Measurements from ENCODE around the gene DLL4.
"Not testable (repeated sequence)": the region's sequence is repeated elsewhere in the genome, so short reads cannot be mapped to it uniquely, and the experiment has no call there.

Gene DLL4

GRCh38 chr15:40958723-40959122, 29.6 kb downstream of the DLL4 start:
- no peak for DNase-seq (ENCODE audit: low read depth in 2 of 2)

- DNase-seq (ENCODE audit: low read depth in 2 of 2): no peak
These were observed 30.4 kb downstream of the DLL4 start for GRCh38 chr15:40959331-40960141.

- DNase-seq (ENCODE audit: low read depth in 2 of 2): no peak
These were observed 31.2 kb downstream of the DLL4 start for GRCh38 chr15:40960151-40960885.

- no peak for DNase-seq (ENCODE audit: low read depth in 2 of 2)
These were observed 31.8 kb downstream of the DLL4 start for GRCh38 chr15:40960925-40961324.

GRCh38 chr15:40961740-40962139, 32.6 kb downstream of the DLL4 start:
- DNase-seq (ENCODE audit: low read depth in 2 of 2): not testable (repeated sequence)

GRCh38 chr15:40962317-40962716, 33.2 kb downstream of the DLL4 start:
- not testable (repeated sequence) for DNase-seq (ENCODE audit: low read depth in 2 of 2)

- DNase-seq (ENCODE audit: low read depth in 2 of 2): no peak
These were observed 34.1 kb downstream of the DLL4 start for GRCh38 chr15:40963201-40963600.

- DNase-seq (ENCODE audit: low read depth in 2 of 2): no peak
These were observed 34.9 kb downstream of the DLL4 start for GRCh38 chr15:40964006-40964405.

- no peak for DNase-seq (ENCODE audit: low read depth in 2 of 2)
These were observed 35.5 kb downstream of the DLL4 start for GRCh38 chr15:40964634-40965033.

GRCh38 chr15:40968290-40969085, 39.3 kb downstream of the DLL4 start:
- no peak for DNase-seq (ENCODE audit: low read depth in 2 of 2)

- no peak for DNase-seq (ENCODE audit: low read depth in 2 of 2)
These were observed 40.2 kb downstream of the DLL4 start for GRCh38 chr15:40969363-40969762.

- no peak for DNase-seq (ENCODE audit: low read depth in 2 of 2)
These were observed 45.7 kb downstream of the DLL4 start for GRCh38 chr15:40974879-40975278.

- DNase-seq (ENCODE audit: low read depth in 2 of 2): no peak
These were observed 47.7 kb downstream of the DLL4 start for GRCh38 chr15:40976819-40977218.

GRCh38 chr15:40978141-40978540, 49.0 kb downstream of the DLL4 start:
- no peak for DNase-seq (ENCODE audit: low read depth in 2 of 2)

GRCh38 chr15:40978562-40978961, 49.4 kb downstream of the DLL4 start:
- no peak for DNase-seq (ENCODE audit: low read depth in 2 of 2)

- DNase-seq (ENCODE audit: low read depth in 2 of 2): no peak
These were observed 52.0 kb downstream of the DLL4 start for GRCh38 chr15:40981186-40981585.

GRCh38 chr15:40982855-40983254, 53.7 kb downstream of the DLL4 start:
- DNase-seq (ENCODE audit: low read depth in 2 of 2): no peak

- DNase-seq (ENCODE audit: low read depth in 2 of 2): no peak
These were observed 55.3 kb downstream of the DLL4 start for GRCh38 chr15:40984406-40984805.

- DNase-seq (ENCODE audit: low read depth in 2 of 2): no peak
These were observed 55.8 kb downstream of the DLL4 start for GRCh38 chr15:40984964-40985363.

GRCh38 chr15:40985541-40986330, 56.6 kb downstream of the DLL4 start:
- no peak for DNase-seq (ENCODE audit: low read depth in 2 of 2)

- no peak for DNase-seq (ENCODE audit: low read depth in 2 of 2)
These were observed 57.7 kb downstream of the DLL4 start for GRCh38 chr15:40986820-40987219.

- no peak for DNase-seq (ENCODE audit: low read depth in 2 of 2)
These were observed 59.0 kb downstream of the DLL4 start for GRCh38 chr15:40988156-40988555.

Measured in activated CD4-positive, alpha-beta T cell treated with anti-CD3 and anti-CD28 coated beads for 24 hours (primary cell).